Liver (tissue), 3 donors: Measurements from ENCODE around the gene FADS2.

Experiments used
- CTCF ChIP-seq: fragments of 150-350 bp; IDR thresholded peaks from 2 replicates; pipeline ENCODE4 v1.5.1; 2017; ENCODE audit warnings: improper control_type of control experiment, low read depth, low read length; ENCODE audit not compliant: missing input control
- GABPA ChIP-seq, 2 donors: IDR thresholded peaks in 1 of 2; conservative IDR thresholded peaks in 1 of 2; 2 replicates each; pipeline ENCODE4 v1.6.1; 2016; ENCODE audit warnings: antibody characterized with exemption in 2 of 2, mild to moderate bottlenecking in 1 of 2, moderate library complexity in 1 of 2
- HNF4G ChIP-seq: IDR thresholded peaks from 2 replicates; pipeline ENCODE4 v1.6.1; 2016; ENCODE audit warnings: antibody characterized with exemption
- JUND ChIP-seq, 2 donors: IDR thresholded peaks; 2 replicates each; pipeline ENCODE4 v1.6.1; 2016; ENCODE audit warnings: antibody characterized with exemption in 2 of 2
- MAX ChIP-seq: IDR thresholded peaks from 2 replicates; pipeline ENCODE4 v1.6.1; 2016; ENCODE audit warnings: antibody characterized with exemption
- NR2F2 ChIP-seq: IDR thresholded peaks from 2 replicates; pipeline ENCODE4 v1.6.1; 2016; ENCODE audit warnings: antibody characterized with exemption
- REST ChIP-seq: IDR thresholded peaks from 2 replicates; pipeline ENCODE4 v1.6.1; 2016; ENCODE audit warnings: antibody characterized with exemption, mild to moderate bottlenecking
- RXRA ChIP-seq, 2 donors: IDR thresholded peaks; 2 replicates each; pipeline ENCODE4 v1.6.1; 2017 to 2018; ENCODE audit warnings: antibody characterized with exemption in 2 of 2, mild to moderate bottlenecking in 1 of 2
- SP1 ChIP-seq: IDR thresholded peaks from 2 replicates; pipeline ENCODE4 v1.6.1; 2018; ENCODE audit warnings: antibody characterized with exemption, mild to moderate bottlenecking
- TAF1 ChIP-seq: conservative IDR thresholded peaks from 2 replicates; pipeline ENCODE4 v1.6.1; 2016; ENCODE audit warnings: antibody characterized with exemption, mild to moderate bottlenecking
- donor health status: healthy.
- donor health status: healthy.

- no peak for TF ChIP-seq CTCF
- TF ChIP-seq HNF4G = no peak
- TF ChIP-seq GABPA (IDR thresholded peaks at IDR 0.05 in 1 of 2, conservative IDR thresholded peaks at IDR 0.05 in 1 of 2) = no peak
- no peak for TF ChIP-seq JUND (IDR thresholded peaks at IDR 0.05)
- no peak for TF ChIP-seq SP1
- no peak for TF ChIP-seq NR2F2
- no peak for TF ChIP-seq RXRA (IDR thresholded peaks at IDR 0.05)
- no peak for TF ChIP-seq MAX
- no peak for TF ChIP-seq REST
- no peak for TF ChIP-seq TAF1
These were observed 8.1 kb downstream of the FADS2 start for GRCh38 chr11:61836193-61836592.
